GM21423 (cell line): Measurements from ENCODE around the gene CHD6.

Experiments used
- ATAC-seq: cut with Tn5 transposase; IDR thresholded peaks from one replicate; pipeline ENCODE4 v1.9.1; 2021; ENCODE audit warnings: mild to moderate bottlenecking, moderate library complexity; ENCODE audit not compliant: unreplicated experiment

CHD6 gene

DNA sequence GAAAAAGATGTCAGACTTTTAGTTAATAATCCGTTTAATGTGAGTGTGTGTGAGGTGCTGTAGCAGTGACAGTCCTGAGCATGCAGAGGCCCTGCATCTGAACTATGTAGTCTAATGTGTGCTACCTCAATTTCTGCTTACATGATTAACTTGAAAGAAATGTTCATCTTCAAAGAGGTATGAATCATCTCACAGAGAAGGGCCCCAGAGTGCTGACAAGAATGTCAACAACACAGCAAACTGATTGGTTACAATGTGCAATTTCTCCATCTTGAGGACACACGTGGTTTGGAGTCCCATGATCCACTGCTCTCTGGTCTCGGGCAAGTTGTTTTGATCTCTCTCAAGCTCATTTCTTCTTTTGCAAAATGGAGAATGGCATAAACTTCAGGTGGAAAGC, 189.9 kb downstream of the CHD6 start:
- no peak for ATAC-seq

- no peak for ATAC-seq
These were observed 190.3 kb downstream of the CHD6 start for GRCh38 chr20:41427833-41428232.

GRCh38 chr20:41426976-41427375, 191.2 kb downstream of the CHD6 start:
- ATAC-seq, result no peak

DNA sequence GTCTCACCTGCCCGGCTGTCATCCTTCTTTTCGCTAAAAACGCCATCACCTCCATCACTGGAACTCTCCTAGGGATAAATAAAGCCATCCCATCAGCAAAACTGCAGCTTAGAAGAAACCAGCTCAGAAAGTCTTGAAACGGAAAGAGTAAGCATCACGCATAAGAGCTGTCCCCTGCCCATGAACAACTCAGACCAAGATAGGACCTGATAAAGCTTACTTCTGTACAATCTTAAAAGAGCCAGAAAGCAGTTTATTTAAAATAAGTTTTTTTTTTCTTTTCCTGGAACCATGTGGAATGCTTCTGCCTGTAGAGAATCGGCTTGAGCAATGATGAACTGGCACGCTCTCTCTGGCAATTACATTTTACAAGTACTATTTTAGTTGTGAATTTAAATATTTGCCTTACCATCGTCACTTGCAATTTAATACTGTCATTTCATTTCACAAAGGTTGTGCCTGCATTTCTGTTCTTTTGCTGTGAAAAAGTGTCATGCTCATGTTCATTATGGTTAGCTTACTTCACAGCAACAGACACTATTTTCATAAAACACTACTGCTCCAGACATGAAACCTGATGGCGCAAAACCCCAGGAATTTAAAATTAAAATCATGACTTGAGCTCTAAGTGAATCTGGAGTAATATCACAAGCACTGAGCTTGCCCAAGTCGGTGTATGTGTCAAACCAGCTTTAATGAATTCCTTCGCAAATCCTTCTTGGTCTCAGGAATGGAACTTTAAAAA, 191.9 kb downstream of the CHD6 start:
- no peak for ATAC-seq

GRCh38 chr20:41425180-41425884, 192.8 kb downstream of the CHD6 start:
- ATAC-seq, result no peak

- ATAC-seq, result no peak
These were observed 193.6 kb downstream of the CHD6 start for GRCh38 chr20:41424546-41424945.

DNA sequence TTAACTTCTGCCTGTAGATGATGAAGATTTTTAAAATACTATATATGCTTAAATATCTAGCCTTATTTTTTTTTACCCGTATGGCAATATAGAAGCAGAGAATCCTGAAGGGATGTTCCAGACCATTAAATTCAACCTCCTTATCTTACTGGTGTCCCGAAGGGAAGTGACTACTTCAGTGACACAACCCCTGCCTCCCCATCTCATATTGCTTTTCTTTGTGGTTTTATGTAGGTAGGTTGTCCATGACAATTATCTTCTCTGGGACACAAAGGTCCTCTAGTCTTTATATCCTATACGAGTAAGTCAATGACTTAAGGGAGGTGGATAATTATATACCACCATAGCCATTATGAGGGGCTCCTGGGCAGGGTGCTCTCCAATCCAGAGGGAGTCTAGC, 194.2 kb downstream of the CHD6 start:
- ATAC-seq, result no peak

GRCh38 chr20:41422953-41423352, 195.2 kb downstream of the CHD6 start:
- ATAC-seq, result no peak

GRCh38 chr20:41418739-41419293, 199.4 kb downstream of the CHD6 start:
- ATAC-seq, result no peak

DNA sequence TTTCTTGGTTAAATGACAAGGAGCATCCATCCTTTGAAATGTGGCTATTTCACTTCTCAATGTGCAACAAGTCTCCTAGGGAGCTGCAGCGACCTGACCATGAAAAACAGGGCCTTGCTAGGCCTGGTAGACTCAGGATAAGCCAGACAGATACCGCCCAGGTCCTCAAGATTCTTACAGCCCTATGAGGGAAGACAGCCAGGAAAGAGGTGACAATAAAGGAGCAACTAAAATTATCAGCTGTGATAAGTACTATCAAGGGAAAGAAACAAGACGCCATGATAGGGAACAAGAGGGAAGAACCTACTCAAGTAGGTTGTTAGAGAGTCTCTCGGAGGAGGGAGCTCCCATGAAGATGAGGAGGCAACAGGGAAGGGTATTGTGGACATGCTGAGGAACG, 200.1 kb downstream of the CHD6 start:
- ATAC-seq, result no peak

DNA sequence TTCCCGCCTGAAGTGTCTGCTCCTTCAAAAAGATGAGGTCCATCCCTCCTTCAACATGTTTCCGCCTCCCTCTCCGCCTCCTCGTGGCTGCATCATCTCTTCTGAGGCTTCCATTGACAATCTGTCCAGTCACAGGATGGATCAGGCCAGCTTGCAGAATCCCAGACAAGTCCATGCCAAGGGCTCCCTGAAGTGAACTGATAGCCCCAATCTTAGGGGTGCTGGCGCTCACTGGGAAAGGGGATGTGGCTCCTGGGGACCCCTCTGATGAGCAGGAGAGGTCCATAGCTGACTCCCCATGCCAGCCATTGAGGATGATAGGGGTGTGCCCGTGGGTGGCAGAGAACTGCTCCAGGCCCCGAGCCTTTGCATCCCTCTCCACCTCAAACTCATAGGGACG, 203.0 kb downstream of the CHD6 start:
- ATAC-seq, result no peak

DNA sequence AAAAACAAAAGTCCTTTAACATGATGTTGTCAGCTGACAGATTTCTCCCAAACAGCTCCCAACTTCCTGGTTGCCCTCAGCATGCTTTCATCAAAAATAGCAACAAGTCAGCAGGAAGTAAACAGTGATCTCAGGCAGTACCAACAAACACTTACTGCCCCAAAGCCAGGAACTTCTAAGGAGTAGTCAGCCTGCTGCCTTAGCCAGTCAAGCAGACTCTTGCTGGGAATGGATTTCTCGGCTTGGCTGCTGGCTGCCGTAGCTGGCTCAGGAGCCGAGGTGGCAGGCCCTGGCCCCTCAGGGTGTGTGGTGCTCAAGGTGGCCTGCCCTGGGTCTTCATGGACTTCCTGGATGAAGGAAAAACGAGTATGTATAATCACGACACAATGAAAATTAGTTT, 205.0 kb downstream of the CHD6 start:
- ATAC-seq, result no peak

GRCh38 chr20:41412324-41413120, 205.7 kb downstream of the CHD6 start:
- ATAC-seq, result no peak

DNA sequence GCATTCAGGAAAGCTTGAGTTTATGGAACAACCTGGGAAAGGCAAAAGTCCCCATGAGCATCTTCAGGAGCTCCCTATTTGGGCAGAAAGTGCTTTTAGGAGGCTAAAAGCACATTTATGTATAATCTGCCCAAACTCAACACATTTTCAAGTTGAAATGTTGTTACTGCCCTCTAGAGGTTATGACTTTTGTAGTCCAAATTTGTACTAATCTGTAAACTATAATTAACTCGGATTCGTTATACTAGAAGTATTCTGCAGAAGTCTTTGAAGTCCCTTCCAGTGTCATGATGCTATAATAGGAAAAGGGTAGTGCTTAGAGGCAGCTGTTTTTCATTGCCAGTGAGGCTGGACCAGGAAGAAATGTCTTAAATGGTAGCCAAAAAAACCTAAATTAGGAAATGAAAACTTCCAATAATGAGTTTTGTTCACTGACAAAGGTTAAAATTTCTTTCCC, 206.8 kb downstream of the CHD6 start:
- ATAC-seq, result no peak

- ATAC-seq, result no peak
These were observed 209.2 kb downstream of the CHD6 start for GRCh38 chr20:41408986-41409385.

GRCh38 chr20:41408156-41408794, 209.9 kb downstream of the CHD6 start:
- peak; percentile 78 for ATAC-seq

DNA sequence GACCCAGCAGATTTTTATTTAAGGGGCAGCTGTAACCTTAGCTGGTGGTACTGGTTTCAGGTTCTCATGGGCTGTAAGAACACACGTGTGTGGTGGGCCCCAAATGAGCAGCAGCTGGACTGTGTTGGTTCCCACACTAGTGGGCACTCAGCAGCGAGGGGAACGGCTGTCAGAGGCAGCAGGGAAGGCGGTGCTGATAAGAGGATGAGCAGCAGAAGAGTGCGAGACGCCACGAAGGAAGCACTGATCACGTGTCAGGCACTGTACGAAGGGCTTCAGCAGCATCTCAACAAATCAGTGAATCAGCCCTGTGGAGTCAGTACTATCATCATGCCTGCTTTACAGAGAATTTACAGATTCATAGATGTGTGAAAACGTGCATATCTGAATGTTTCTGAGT, 210.6 kb downstream of the CHD6 start:
- no peak for ATAC-seq

DNA sequence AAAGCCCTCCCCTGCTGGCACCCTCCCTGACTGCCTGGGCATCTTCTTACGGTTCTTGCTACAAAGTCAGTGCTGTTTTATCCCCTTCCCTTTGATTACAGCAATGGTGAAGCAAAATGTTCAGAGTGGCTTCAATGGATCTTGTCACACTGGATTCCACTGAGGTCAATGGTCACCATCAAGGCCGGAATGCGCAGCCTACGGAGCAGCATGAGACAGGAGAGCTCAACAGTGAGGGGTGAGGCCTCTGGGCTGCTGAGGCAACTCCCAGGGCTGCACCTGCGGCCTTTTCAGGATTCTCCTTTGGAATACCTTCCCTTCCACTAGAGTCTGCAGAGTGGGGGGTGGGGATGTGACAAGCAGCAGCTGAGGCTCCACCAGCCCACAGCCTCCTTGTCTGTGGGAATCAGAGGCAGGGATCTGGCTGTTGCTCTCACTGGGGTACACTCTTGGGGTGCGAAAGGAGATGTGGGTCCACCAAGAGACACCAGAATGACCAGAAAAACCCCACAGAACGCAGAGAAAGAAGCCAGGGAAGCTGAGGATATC, 211.2 kb downstream of the CHD6 start:
- no peak for ATAC-seq

DNA sequence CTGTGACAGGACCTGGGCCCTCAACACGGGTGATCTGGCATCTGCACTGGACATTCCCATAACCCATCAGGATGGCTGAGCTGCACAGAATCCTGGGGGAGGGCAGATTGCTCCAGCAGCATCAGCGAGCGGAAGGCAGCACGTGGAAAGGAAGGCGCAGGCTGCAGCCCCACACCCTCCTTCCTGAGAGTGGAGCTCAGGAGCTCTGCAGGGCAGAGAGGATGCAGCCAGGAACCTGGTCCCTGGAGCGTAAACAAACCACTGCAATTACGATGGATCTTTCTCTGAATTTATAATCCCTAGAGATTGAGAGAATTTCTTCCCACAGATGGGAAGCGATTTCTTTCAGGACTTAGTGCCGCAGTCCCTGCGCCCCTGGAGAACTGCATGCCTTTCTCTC, 211.8 kb downstream of the CHD6 start:
- no peak for ATAC-seq

DNA sequence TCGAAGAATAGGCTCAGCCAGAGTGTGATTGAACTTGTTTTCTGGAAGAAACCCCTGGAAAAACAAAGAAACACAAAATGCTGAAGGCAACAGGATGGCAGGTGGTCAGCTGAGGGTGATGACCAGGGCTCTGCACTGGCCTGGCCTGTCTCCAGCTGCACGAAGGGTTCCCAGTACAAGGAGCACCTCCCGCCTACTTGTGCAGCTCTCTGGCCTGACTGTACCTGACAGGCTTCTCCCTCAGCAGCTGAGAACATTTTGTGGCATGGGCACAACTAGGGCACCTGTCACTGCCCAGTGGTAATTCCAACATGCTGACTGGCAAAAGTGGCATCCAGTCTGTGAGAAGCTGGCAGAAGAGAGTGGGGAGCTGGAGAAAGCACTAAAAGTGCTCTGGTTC, 212.7 kb downstream of the CHD6 start:
- ATAC-seq, result no peak

DNA sequence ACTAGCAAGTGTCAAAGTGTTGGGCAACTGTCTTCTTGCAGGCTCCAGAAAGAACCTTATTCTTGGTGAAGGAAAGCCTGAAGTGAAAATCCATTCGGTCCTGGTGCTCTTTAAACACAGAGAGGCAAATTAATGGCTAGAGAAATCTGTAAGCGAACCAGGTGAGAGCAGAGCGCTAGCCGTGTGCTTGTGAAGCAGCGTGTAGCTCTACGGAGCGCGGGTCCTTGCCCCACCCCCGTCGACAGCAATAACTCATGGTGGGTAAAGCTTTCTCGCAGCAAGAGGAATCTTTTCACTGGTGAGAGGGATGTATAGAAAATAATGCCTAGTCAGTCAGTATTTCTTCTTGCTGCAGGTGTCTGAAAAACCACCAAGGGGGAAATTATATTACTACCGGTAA, 214.6 kb downstream of the CHD6 start:
- ATAC-seq, result no peak
